Renal cortical epithelial cell (primary cell): ENCODE data around the gene GPC5. TPM values are rescaled to one million over a fixed set of nuclear protein-coding genes. Genes with fewer than 3 reads are reported as not detected.
"Not testable (repeated sequence)": the region's sequence is repeated elsewhere in the genome, so short reads cannot be mapped to it uniquely, and the experiment has no call there.

Experiments used
- DNase-seq: peaks from one replicate; pipeline ENCODE4 v3.0.0-alpha.2; 2011; ENCODE audit warnings: low read depth
- total RNA-seq: library from RNA; depleted of rRNA; stranded (reverse); fragments of >200 nt; gene quantifications from 2 replicates; pipeline ENCODE4 v1.2.3, GENCODE V29; 2014

GPC5 gene
- total RNA-seq, 1 donor from 2014 or later: 0.75 TPM

- DNase-seq: no peak
These were observed 1062.1 kb downstream of the GPC5 start for GRCh38 chr13:92460479-92460878.

GRCh38 chr13:92461402-92461801, 1063.0 kb downstream of the GPC5 start:
- no peak for DNase-seq

- DNase-seq: no peak
These were observed 1063.4 kb downstream of the GPC5 start for GRCh38 chr13:92461831-92462230.

- no peak for DNase-seq
These were observed 1064.7 kb downstream of the GPC5 start for GRCh38 chr13:92463134-92463533.

GRCh38 chr13:92473765-92474475, 1075.5 kb downstream of the GPC5 start:
- DNase-seq: no peak

- DNase-seq: no peak
These were observed 1082.0 kb downstream of the GPC5 start for GRCh38 chr13:92480387-92480786.

- not testable (repeated sequence) for DNase-seq
These were observed 1084.4 kb downstream of the GPC5 start for GRCh38 chr13:92482790-92483189.

GRCh38 chr13:92483894-92484293, 1085.5 kb downstream of the GPC5 start:
- no peak for DNase-seq

GRCh38 chr13:92487238-92487637, 1088.8 kb downstream of the GPC5 start:
- DNase-seq: no peak

- DNase-seq: no peak
These were observed 1089.9 kb downstream of the GPC5 start for GRCh38 chr13:92488249-92488852.

GRCh38 chr13:92491839-92492238, 1093.4 kb downstream of the GPC5 start:
- DNase-seq: no peak

- no peak for DNase-seq
These were observed 1096.5 kb downstream of the GPC5 start for GRCh38 chr13:92494915-92495314.

GRCh38 chr13:92500192-92500591, 1101.8 kb downstream of the GPC5 start:
- DNase-seq: no peak

- DNase-seq: peak; percentile 62
These were observed 1112.0 kb downstream of the GPC5 start for GRCh38 chr13:92510416-92510815.

- DNase-seq: no peak
These were observed 1114.4 kb downstream of the GPC5 start for GRCh38 chr13:92512852-92513251.

- no peak for DNase-seq
These were observed 1115.3 kb downstream of the GPC5 start for GRCh38 chr13:92513672-92514071.

- no peak for DNase-seq
These were observed 1116.2 kb downstream of the GPC5 start for GRCh38 chr13:92514420-92515125.

GRCh38 chr13:92516878-92517277, 1118.5 kb downstream of the GPC5 start:
- DNase-seq: not testable (repeated sequence)

GRCh38 chr13:92518622-92519021, 1120.2 kb downstream of the GPC5 start:
- not testable (repeated sequence) for DNase-seq

- no peak for DNase-seq
These were observed 1131.9 kb downstream of the GPC5 start for GRCh38 chr13:92530364-92530763.

GRCh38 chr13:92535222-92536006, 1137.0 kb downstream of the GPC5 start:
- no peak for DNase-seq

GRCh38 chr13:92537471-92537870, 1139.0 kb downstream of the GPC5 start:
- no peak for DNase-seq
